ENCODE results near the gene METTL17.

GRCh38 chr14:20997564-20997963, 7.8 kb downstream of the METTL17 start:
- TF ChIP-seq SIRT6 (IDR thresholded peaks at IDR 0.05; ENCODE audit: low read length), result no peak
- TF ChIP-seq, protein P1, sequence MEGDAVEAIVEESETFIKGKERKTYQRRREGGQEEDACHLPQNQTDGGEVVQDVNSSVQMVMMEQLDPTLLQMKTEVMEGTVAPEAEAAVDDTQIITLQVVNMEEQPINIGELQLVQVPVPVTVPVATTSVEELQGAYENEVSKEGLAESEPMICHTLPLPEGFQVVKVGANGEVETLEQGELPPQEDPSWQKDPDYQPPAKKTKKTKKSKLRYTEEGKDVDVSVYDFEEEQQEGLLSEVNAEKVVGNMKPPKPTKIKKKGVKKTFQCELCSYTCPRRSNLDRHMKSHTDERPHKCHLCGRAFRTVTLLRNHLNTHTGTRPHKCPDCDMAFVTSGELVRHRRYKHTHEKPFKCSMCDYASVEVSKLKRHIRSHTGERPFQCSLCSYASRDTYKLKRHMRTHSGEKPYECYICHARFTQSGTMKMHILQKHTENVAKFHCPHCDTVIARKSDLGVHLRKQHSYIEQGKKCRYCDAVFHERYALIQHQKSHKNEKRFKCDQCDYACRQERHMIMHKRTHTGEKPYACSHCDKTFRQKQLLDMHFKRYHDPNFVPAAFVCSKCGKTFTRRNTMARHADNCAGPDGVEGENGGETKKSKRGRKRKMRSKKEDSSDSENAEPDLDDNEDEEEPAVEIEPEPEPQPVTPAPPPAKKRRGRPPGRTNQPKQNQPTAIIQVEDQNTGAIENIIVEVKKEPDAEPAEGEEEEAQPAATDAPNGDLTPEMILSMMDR (IDR thresholded peaks at IDR 0.05; ENCODE audit: control extremely low read depth in 1 of 3, insufficient read depth in 1 of 3, low read depth in 1 of 3, low read length in 3 of 3), result no peak
- TF ChIP-seq ZNF274 (IDR thresholded peaks at IDR 0.05; ENCODE audit: borderline replicate concordance, extremely low read depth, low read length), result no peak
- no peak for TF ChIP-seq EZH2 (IDR thresholded peaks at IDR 0.05; ENCODE audit: low read depth, low read length, severe bottlenecking)
- TF ChIP-seq TAF1 (IDR thresholded peaks at IDR 0.05; ENCODE audit: low read depth, low read length), result no peak
- TF ChIP-seq RAD21 (IDR thresholded peaks at IDR 0.05 in 1 of 2, conservative IDR thresholded peaks at IDR 0.05 in 1 of 2; ENCODE audit: low read depth in 2 of 2, low read length in 2 of 2), result no peak
- TF ChIP-seq EP300 (IDR thresholded peaks at IDR 0.05; ENCODE audit: borderline replicate concordance in 1 of 2, low read depth in 2 of 2, low read length in 2 of 2), result no peak
- TF ChIP-seq RFX5 (IDR thresholded peaks at IDR 0.05; ENCODE audit: borderline replicate concordance, low read depth, low read length), result no peak
- no peak for TF ChIP-seq HDAC6 (IDR thresholded peaks at IDR 0.05; ENCODE audit: low read depth, low read length)
